KMS-11 (cell line): ENCODE data around the gene BIN1.

Experiments
- H2AFZ ChIP-seq: fragments of 200-600 bp; sonication (generic); 2 replicates; pipeline ENCODE4 v1.6.1; 2016; ENCODE audit warnings: antibody characterized with exemption, mixed run types, low read depth
- H3K27ac ChIP-seq: fragments of 200-600 bp; sonication (generic); 2 replicates; pipeline ENCODE4 v1.6.1; 2016; ENCODE audit warnings: mild to moderate bottlenecking, mixed run types
- H3K27me3 ChIP-seq: fragments of 200-600 bp; sonication (generic); 2 replicates; pipeline ENCODE4 v1.6.1; 2017; ENCODE audit warnings: mild to moderate bottlenecking, low read depth, mixed run types, moderate library complexity; ENCODE audit not compliant: insufficient read depth
- H3K36me3 ChIP-seq: fragments of 200-600 bp; sonication (generic); 2 replicates; pipeline ENCODE4 v1.6.1; 2017; ENCODE audit warnings: mild to moderate bottlenecking, mixed run types; ENCODE audit not compliant: insufficient read depth
- H3K4me1 ChIP-seq: fragments of 200-600 bp; sonication (generic); 2 replicates; pipeline ENCODE4 v1.6.1; 2016; ENCODE audit warnings: mild to moderate bottlenecking, low read depth, mixed run types; ENCODE audit not compliant: poor library complexity, severe bottlenecking
- H3K4me2 ChIP-seq: fragments of 200-600 bp; sonication (generic); 2 replicates; pipeline ENCODE4 v1.7.0; 2016; ENCODE audit warnings: mild to moderate bottlenecking, mixed run types
- H3K4me3 ChIP-seq: fragments of 200-600 bp; sonication (generic); IDR thresholded peaks from 2 replicates; pipeline ENCODE4 v1.6.1; 2017; ENCODE audit warnings: low read depth, low read length, mixed read lengths; ENCODE audit not compliant: insufficient read depth
- H3K79me2 ChIP-seq: fragments of 200-600 bp; sonication (generic); 2 replicates; pipeline ENCODE4 v1.6.1; 2016; ENCODE audit warnings: low read depth, mixed run types; ENCODE audit not compliant: insufficient read depth
- H3K9ac ChIP-seq: fragments of 200-600 bp; sonication (generic); 2 replicates; pipeline ENCODE4 v1.6.1; 2016; ENCODE audit warnings: mild to moderate bottlenecking, mixed run types
- H4K20me1 ChIP-seq: fragments of 200-600 bp; sonication (generic); 2 replicates; pipeline ENCODE4 v1.6.1; 2016; ENCODE audit warnings: mild to moderate bottlenecking, mixed run types; ENCODE audit not compliant: insufficient read depth
- CTCF ChIP-seq: fragments of 200-600 bp; sonication (generic); conservative IDR thresholded peaks from 2 replicates; pipeline ENCODE4 v1.6.1; 2017; ENCODE audit warnings: low read depth, mild to moderate bottlenecking, antibody characterized with exemption, low read length, moderate library complexity, mixed read lengths

The BIN1 gene

GRCh38 chr2:127066942-127067341 is 40.0 kb downstream of the BIN1 start:
- Histone ChIP-seq H3K27me3 (no peaks in the 10 kb centered on the region), H3K4me2 (no peak overlapping the region), H3K4me1 (no peaks in the 10 kb centered on the region), H2AFZ (no peak overlapping the region), H3K36me3 (no peaks in the 10 kb centered on the region), H3K79me2 (no peaks in the 10 kb centered on the region), H3K9ac (no peak overlapping the region), H3K27ac (no peak overlapping the region), H4K20me1 (no peaks in the 10 kb centered on the region), H3K4me3 (no peak overlapping the region)
- no peak for TF ChIP-seq CTCF

GRCh38 chr2:127065940-127066318 is 41.0 kb downstream of the BIN1 start:
- H3K36me3 ChIP-seq, result no peaks in the 10 kb centered on the region
- H3K79me2 ChIP-seq, result no peaks in the 10 kb centered on the region
- no peak overlapping the region for H3K4me3 ChIP-seq
- no peak overlapping the region for H3K27ac ChIP-seq
- H3K4me2 ChIP-seq, result no peak overlapping the region
- no peaks in the 10 kb centered on the region for H3K27me3 ChIP-seq
- H4K20me1 ChIP-seq, result no peaks in the 10 kb centered on the region
- no peaks in the 10 kb centered on the region for H3K4me1 ChIP-seq
- TF ChIP-seq CTCF, result no peak
- no peak overlapping the region for H3K9ac ChIP-seq
- H2AFZ ChIP-seq, result no peak overlapping the region

GRCh38 chr2:127065299-127065939 is 41.5 kb downstream of the BIN1 start:
- no peak for TF ChIP-seq CTCF
- no peak overlapping the region for H3K4me2 ChIP-seq
- H3K4me3 ChIP-seq, result no peak overlapping the region
- no peaks in the 10 kb centered on the region for H3K79me2 ChIP-seq
- H3K27ac ChIP-seq, result no peak overlapping the region
- no peak overlapping the region; the same call in 1 of the 2 replicates for H3K9ac ChIP-seq
- H3K27me3 ChIP-seq, result no peaks in the 10 kb centered on the region
- H3K4me1 ChIP-seq, result no peaks in the 10 kb centered on the region
- H4K20me1 ChIP-seq, result no peaks in the 10 kb centered on the region
- no peaks in the 10 kb centered on the region for H3K36me3 ChIP-seq
- H2AFZ ChIP-seq, result no peak overlapping the region

GRCh38 chr2:127064642-127065250 is 42.2 kb downstream of the BIN1 start:
- Histone ChIP-seq H4K20me1 (no peaks in the 10 kb centered on the region), H3K36me3 (no peaks in the 10 kb centered on the region), H3K4me2 (no peak overlapping the region), H3K27ac (no peak overlapping the region; the same call in 1 of the 2 replicates), H3K79me2 (no peaks in the 10 kb centered on the region), H2AFZ (peak overlapping the region; percentile 30; the same call in 1 of the 2 replicates), H3K27me3 (no peaks in the 10 kb centered on the region), H3K4me3 (no peak overlapping the region), H3K9ac (peak overlapping the region; percentile 30; the same call in 1 of the 2 replicates), H3K4me1 (no peaks in the 10 kb centered on the region)
- TF ChIP-seq CTCF, result no peak
